Esophagus muscularis mucosa (tissue), 4 donors: ENCODE results near the gene RPS10. TPM values are rescaled to one million over a fixed set of nuclear protein-coding genes. Genes with fewer than 3 reads are reported as not detected.

Experiments used
- DNase-seq: peaks from one replicate; pipeline ENCODE4 v3.0.0-alpha.2; 2017; ENCODE audit errors: extremely low spot score
- H3K27ac ChIP-seq, 4 donors: fragments of 200-600 bp; sonication (generic); replicated peaks in 1 of 4; 1 replicate in 3 of 4; 2 replicates in 1 of 4; pipeline ENCODE4 v1.5.1; 2016 to 2019; ENCODE audit warnings: mild to moderate bottlenecking in 1 of 4
- H3K27me3 ChIP-seq, 4 donors: fragments of 200-600 bp; sonication (generic); one replicate each; pipeline versions ENCODE4 v1.5.1 to v1.6.0; 2016 to 2019
- H3K36me3 ChIP-seq, 4 donors: fragments of 200-600 bp; sonication (generic); one replicate each; pipeline ENCODE4 v1.5.1; 2016 to 2019
- H3K4me1 ChIP-seq, 4 donors: fragments of 200-600 bp; sonication (generic); one replicate each; pipeline ENCODE4 v1.5.1; 2016 to 2019
- H3K4me3 ChIP-seq, 4 donors: fragments of 200-600 bp; sonication (generic); 1 replicate in 2 of 4; 2 replicates in 2 of 4; pipeline ENCODE4 v1.5.1; 2016 to 2019; ENCODE audit warnings: mild to moderate bottlenecking in 4 of 4, moderate library complexity in 1 of 4
- H3K9me3 ChIP-seq, 4 donors: fragments of 200-600 bp; sonication (generic); 1 replicate in 3 of 4; 2 replicates in 1 of 4; pipeline ENCODE4 v1.5.1; 2016 to 2019
- EP300 ChIP-seq: sonication (generic); formaldehyde crosslinking; IDR thresholded peaks from one replicate; pipeline ENCODE4 v1.6.1; 2017; ENCODE audit warnings: antibody characterized with exemption
- POLR2A ChIP-seq: fragments of 450-650 bp; IDR thresholded peaks from one replicate; pipeline ENCODE4 v1.6.1; 2017; ENCODE audit warnings: antibody characterized with exemption, moderate library complexity, mild to moderate bottlenecking, low read depth
- POLR2AphosphoS5 ChIP-seq, 2 donors: sonication (generic); formaldehyde crosslinking; IDR thresholded peaks; one replicate each; pipeline ENCODE4 v1.6.1; 2017; ENCODE audit warnings: antibody characterized with exemption in 2 of 2
- WGBS: methylation state at CpG from one replicate; pipeline ENCODE4 v1.1.5; 2018; 5-methylcytosine and 5-hydroxymethylcytosine counted together
- intact Hi-C: fragments of 100-400 bp; cut with DNase I; formaldehyde crosslinking; loops from one replicate; pipeline ENCODE4 v1.15.1; 2023
- total RNA-seq, 4 donors: library from RNA; depleted of rRNA; stranded (reverse); fragments of >200 nt; gene quantifications; one replicate each; pipeline versions ENCODE4 v1.1.0 to v1.2.1, GENCODE V29; 2016
- TF ChIP-seq, protein P1 (sequence below), 3 experiments: fragments of 200-600 bp in 2 of 3; fragments of 450-650 bp in 1 of 3; sonication (generic) in 2 of 3; IDR thresholded peaks; one replicate each; pipeline ENCODE4 v1.5.1; 2017 to 2019; ENCODE audit warnings: antibody characterized with exemption in 3 of 3, mild to moderate bottlenecking in 2 of 3, moderate library complexity in 1 of 3

Gene RPS10
- total RNA-seq, 4 donors from 2014 or later, result 823 to 3,592 (median 2,534) TPM

DNA sequence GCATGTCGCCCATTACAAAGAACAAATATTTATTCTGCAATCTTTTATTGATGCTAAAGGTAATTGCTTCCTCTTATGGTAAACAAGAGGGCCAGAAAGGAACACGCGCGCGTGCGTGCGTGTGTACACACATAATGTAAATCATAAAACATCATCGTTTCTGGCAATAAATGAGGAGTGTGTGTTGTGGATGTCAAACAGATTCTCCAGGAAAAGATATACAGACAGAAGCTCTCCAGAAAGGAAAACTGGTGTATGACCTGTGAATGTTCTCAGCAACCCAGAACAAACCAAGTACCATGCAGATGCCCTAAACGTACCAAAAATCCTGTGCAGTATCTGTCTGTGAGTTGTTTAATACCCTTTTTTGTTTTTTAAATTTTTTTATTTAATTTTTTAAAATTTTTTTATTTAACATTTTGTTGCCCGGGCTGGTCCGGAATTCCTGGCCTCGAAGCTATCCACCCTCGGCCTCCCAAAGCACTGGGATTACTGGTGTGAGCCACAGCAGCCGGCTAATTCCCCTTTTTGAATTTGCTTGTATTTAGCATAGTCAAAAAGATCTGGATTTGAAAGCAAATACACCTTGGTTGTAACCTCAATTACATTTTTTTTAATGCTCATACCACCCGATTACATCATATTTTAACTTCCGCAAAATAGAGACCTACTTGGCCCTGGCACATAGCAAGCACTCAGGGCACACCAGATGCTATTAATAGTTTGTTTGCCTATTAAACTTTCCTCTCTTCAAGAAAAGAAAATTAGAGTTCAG, 32.5 kb downstream of the RPS10 start:
- Histone ChIP-seq H3K27ac (peak overlapping the region; percentile 92 to 98 (median 96)), H3K4me3 (peak overlapping the region; percentile 78 to 97 (median 93)), H3K36me3 (no peaks in the 10 kb centered on the region), H3K9me3 (peaks cover 0 to 4% (median 2%) of the 10 kb centered on the region in 4 donors), H3K27me3 (no peaks in the 10 kb centered on the region), H3K4me1 (peaks cover 35 to 50% (median 43%) of the 10 kb centered on the region in 4 donors)
- intact Hi-C loops, result loop anchor here (2.0 to 5.0 kb wide), 2 partner anchors 145 to 196 kb away; partner anchors contain the start of gene SMIM29
- TF ChIP-seq POLR2A (no peak), EP300 (no peak)
- 40% methylated on average over 16 of the region's 16 CpGs for WGBS
- DNase-seq, result no peak

DNA sequence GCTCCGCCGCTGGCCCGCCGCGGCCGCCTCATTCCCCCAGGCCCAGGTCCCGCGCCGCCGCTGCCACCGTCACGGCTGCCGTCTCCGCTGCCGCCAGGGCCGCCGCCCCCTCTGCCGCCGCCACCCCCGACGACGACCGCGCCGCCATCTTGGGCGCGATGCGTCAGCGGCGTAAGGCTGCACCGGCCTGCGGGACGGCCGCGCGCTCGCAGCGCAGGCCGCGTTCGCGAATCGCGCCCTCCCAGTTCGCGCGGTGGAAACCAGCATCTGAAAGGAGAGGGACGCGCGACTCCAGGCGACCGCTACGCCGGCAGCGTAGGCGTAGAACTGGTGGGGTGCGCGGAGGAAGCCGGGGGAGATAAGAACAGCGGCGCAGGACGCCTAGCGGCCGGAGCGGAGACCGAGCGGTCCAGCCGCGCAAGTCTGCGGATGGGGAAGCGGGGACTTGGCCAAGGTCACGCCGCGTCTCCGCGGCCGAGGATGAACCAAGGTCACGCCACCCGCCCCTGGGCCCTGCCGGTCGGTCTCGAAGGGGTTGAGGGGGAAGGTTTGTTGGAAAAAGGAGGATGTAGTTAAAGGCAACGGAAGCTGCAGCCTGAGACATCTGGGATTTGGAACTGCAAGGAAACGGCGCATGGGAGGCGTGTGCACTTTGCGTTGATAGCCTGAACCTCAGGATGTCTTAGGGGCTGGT, 33.2 kb downstream of the RPS10 start, which contains the start of gene NUDT3:
TSS of gene NUDT3 (minus strand) at position 173 of the 694 bp plus-strand sequence. CDS start 307 bp downstream, outside the sequence.
- intact Hi-C loops, result loop anchor here (2.0 to 5.0 kb wide), 2 partner anchors 144 to 195 kb away; partner anchors contain the start of gene SMIM29
- H3K4me1 ChIP-seq, result peaks cover 42 to 57% (median 49%) of the 10 kb centered on the region in 4 donors

DNA sequence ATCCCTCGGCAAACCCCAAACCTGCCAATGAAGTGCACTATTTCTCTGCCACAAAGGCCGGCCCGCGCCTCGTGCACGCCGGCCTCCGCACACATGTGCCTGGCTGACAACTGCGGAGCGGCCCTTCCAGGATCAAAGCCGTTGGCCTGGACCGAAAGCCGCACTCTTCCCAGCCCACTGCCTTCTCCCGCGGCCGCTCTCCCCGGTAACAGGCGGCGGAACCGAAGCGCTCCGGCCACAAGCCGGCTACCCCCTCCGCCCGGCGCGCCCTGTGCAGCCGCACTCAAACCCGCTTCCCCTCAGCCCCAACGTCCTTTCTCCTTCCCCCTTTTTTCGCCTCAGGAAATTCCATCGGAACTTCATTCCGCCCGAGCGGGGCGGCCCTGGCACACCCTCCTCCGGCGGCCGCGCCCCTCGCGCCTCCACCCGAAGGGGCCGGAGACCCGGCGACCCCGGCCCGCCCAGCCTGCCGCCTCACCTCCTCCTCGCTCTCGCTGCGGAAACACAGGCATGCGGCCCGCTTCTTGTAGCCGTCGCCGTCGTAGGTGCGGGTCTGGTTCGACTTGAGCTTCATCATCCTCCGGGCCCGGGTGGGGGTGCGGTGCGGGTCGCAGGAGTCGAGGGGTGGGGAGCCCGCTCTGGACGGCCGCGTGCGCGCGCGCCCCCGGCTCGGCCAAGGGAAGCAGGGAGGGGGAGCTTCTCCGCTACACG, 33.9 kb downstream of the RPS10 start:
- H3K27ac ChIP-seq, result peak overlapping the region; percentile 92 to 98 (median 96)
- peaks cover 0 to 4% (median 2%) of the 10 kb centered on the region in 4 donors for H3K9me3 ChIP-seq
- H3K4me1 ChIP-seq, result peaks cover 46 to 57% (median 51%) of the 10 kb centered on the region in 4 donors
- peak; percentile 91 for DNase-seq
- 1% methylated on average over 9 of the region's 78 CpGs for WGBS
- TF ChIP-seq EP300 (no peak), POLR2A (no peak), POLR2AphosphoS5 (IDR thresholded peaks at IDR 0.05) (no peak)
- TF ChIP-seq, protein P1, sequence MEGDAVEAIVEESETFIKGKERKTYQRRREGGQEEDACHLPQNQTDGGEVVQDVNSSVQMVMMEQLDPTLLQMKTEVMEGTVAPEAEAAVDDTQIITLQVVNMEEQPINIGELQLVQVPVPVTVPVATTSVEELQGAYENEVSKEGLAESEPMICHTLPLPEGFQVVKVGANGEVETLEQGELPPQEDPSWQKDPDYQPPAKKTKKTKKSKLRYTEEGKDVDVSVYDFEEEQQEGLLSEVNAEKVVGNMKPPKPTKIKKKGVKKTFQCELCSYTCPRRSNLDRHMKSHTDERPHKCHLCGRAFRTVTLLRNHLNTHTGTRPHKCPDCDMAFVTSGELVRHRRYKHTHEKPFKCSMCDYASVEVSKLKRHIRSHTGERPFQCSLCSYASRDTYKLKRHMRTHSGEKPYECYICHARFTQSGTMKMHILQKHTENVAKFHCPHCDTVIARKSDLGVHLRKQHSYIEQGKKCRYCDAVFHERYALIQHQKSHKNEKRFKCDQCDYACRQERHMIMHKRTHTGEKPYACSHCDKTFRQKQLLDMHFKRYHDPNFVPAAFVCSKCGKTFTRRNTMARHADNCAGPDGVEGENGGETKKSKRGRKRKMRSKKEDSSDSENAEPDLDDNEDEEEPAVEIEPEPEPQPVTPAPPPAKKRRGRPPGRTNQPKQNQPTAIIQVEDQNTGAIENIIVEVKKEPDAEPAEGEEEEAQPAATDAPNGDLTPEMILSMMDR (IDR thresholded peaks at IDR 0.05), result no peak
- peak overlapping the region; percentile 78 to 97 (median 93) for H3K4me3 ChIP-seq
- no peaks in the 10 kb centered on the region for H3K36me3 ChIP-seq
- intact Hi-C loops, result loop anchor here (2.0 to 5.0 kb wide), 2 partner anchors 143 to 195 kb away; partner anchors contain the start of gene SMIM29
- H3K27me3 ChIP-seq, result no peaks in the 10 kb centered on the region

More for the DNA sequence above, 33.2 kb downstream of the RPS10 start, which contains the start of gene NUDT3:
- TF ChIP-seq, protein P1 (IDR thresholded peaks at IDR 0.05), result peak; percentile 68 to 83 (median 76)
- TF ChIP-seq POLR2A (peak; percentile 15), POLR2AphosphoS5 (IDR thresholded peaks at IDR 0.05) (peak; percentile 68 to 78), EP300 (no peak)
- H3K27me3 ChIP-seq, result no peaks in the 10 kb centered on the region
- peak; percentile 96 for DNase-seq
- H3K9me3 ChIP-seq, result peaks cover 0 to 4% (median 2%) of the 10 kb centered on the region in 4 donors
- H3K36me3 ChIP-seq, result no peaks in the 10 kb centered on the region
- peak within 1 kb of the TSS; percentile 78 to 97 (median 93) for H3K4me3 ChIP-seq
- peak within 1 kb of the TSS; percentile 92 to 98 (median 96) for H3K27ac ChIP-seq
- 0% methylated on average over 18 of the region's 87 CpGs for WGBS

DNA sequence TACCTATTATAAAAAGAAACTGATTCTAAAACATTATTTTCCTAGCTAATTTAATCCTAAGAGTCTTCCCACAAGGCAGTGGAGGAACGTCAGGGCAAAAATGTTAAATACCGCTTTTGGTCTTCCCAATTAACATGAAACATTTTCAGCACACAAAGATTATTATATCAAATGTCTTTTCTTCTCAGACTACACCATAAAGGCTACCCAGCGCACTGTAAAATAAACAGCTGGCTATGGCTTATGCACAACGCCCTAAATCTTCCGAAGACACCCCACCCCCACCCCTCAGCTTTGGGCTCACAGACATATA, 34.4 kb downstream of the RPS10 start:
- intact Hi-C loops, result loop anchor here (5.0 kb wide), 1 partner anchor 194 kb away; no protein-coding TSS in a partner anchor
- DNase-seq, result no peak
- Histone ChIP-seq H3K27ac (peak overlapping the region; percentile 92 to 98 (median 96)), H3K4me1 (peaks cover 48 to 63% (median 55%) of the 10 kb centered on the region in 4 donors), H3K4me3 (peak overlapping the region; percentile 78 to 97 (median 93)), H3K9me3 (peaks cover 0 to 2% (median under 1%) of the 10 kb centered on the region in 4 donors), H3K27me3 (no peaks in the 10 kb centered on the region), H3K36me3 (no peaks in the 10 kb centered on the region)
- TF ChIP-seq EP300 (no peak), POLR2A (no peak), POLR2AphosphoS5 (IDR thresholded peaks at IDR 0.05) (no peak)
- TF ChIP-seq, protein P1 (IDR thresholded peaks at IDR 0.05), result no peak
- 0% methylated on average over 5 of the region's 5 CpGs for WGBS
